ENCODE results near the gene KLHL29. TPM values are rescaled to one million over a fixed set of nuclear protein-coding genes. Genes with fewer than 3 reads are reported as not detected.

KLHL29 gene
- total RNA-seq, 1 experiment from 2014 or later: 12.2 TPM

DNA sequence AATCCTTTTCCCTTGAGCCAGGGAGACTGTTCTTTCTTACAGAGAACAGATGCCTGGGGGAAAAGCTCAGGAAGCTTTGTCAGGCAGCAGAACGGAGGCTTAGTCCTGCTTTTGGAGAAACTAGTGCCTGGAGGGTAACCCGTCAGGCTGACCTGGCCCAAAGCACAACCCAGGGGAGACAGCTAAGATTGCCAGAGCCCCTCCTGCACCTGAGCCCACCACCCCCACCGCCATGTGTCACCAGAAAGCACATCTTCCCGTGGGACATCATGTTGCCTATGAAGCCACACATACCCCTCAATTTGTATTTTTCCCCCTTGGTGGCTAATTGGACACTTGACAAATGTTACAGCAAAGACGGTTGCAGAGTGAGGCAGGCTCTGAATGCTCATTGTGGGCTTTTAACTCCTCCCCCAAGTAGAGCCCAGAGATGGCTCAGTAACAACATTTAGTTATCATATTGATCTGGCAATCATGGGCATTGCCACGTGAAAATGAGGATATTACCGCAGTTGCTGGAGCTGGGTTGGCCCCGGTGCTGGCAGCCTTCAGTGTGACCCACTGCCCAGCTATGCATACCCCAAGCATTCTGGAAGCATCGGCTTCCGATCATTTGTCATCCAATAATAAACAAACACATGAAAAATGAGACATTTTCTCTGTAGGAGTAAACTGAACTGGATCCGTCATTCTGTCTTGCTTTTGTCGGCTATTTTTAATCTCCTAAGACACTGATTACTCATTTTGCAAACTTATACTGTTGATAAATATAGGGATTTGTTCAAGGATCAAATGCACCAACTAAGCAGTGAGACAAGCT is 312.5 kb downstream of the KLHL29 start:
- no peak for DNase-seq (ENCODE audit: low spot score)
- POLR2A ChIA-PET (ENCODE audit: low non-redundant PET): no interaction called here
- peaks cover 5% of the 10 kb centered on the region for H3K36me3 ChIP-seq (ENCODE audit: insufficient read depth, low read length, poor library complexity, severe bottlenecking)

DNA sequence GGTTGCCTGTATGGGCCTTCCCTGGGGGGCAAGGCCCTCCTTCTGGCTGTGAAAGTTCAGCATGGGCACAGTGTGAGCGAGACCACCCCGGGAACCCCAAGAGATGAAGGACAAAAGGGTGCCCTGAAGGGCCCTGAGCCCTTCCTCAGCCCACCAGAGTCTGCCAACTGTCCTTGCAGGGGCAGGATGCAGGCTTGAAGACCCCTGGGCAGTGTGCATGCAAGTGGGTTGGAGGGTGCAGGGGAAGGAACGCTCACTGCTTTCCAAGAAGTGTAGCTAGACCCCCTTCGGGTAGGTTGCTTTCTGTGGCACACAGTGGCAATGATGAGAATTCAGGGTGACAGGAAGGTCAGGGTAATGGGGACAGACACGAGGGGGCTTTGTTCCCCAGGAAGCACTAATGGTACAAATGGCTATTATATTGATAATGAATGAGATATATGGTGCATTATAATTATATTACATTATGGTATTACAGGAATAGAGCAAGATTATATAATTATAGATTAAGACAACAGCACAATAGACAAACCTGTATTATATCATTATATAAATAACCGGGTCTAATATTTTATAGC is 313.2 kb downstream of the KLHL29 start:
- intact Hi-C loops (cut with micrococcal nuclease; ENCODE audit: unreplicated experiment): no loop called here
- POLR2A ChIA-PET (ENCODE audit: low non-redundant PET): interaction anchor here (0.6 kb wide), 1 partner anchor 61 kb away, joined by 4 read pairs; no protein-coding TSS in a partner anchor
- no peak for DNase-seq (ENCODE audit: low spot score)
- peaks cover 5% of the 10 kb centered on the region for H3K36me3 ChIP-seq (ENCODE audit: insufficient read depth, low read length, poor library complexity, severe bottlenecking)
- TF ChIP-seq EZH2 (IDR thresholded peaks at IDR 0.05; ENCODE audit: borderline replicate concordance, low read depth, low read length, poor library complexity, severe bottlenecking) (no peak), CTCF (conservative IDR thresholded peaks at IDR 0.05; ENCODE audit: low read depth, low read length) (no peak)
- H3K9me3 ChIP-seq (ENCODE audit: low read depth, low read length, poor library complexity, severe bottlenecking): peaks cover 6% of the 10 kb centered on the region
- H3K4me1 ChIP-seq (ENCODE audit: insufficient read depth, low read length, poor library complexity, severe bottlenecking): peaks cover 22% of the 10 kb centered on the region
- H3K4me3 ChIP-seq (ENCODE audit: low read depth, low read length, poor library complexity, severe bottlenecking): no peak overlapping the region
- peak overlapping the region; percentile 38 for H3K27ac ChIP-seq (ENCODE audit: low read depth, low read length, poor library complexity, severe bottlenecking)
- H3K27me3 ChIP-seq (replicated peaks; ENCODE audit: insufficient read depth, low read depth, low read length, poor library complexity): no peaks in the 10 kb centered on the region
- CTCF ChIA-PET: no interaction called here
- BruUV-seq (replicated peaks): no TSS peak

More for the DNA sequence above, 312.5 kb downstream of the KLHL29 start:
- Histone ChIP-seq H3K27me3 (replicated peaks; ENCODE audit: insufficient read depth, low read depth, low read length, poor library complexity) (no peaks in the 10 kb centered on the region), H3K4me1 (ENCODE audit: insufficient read depth, low read length, poor library complexity, severe bottlenecking) (peaks cover 22% of the 10 kb centered on the region), H3K27ac (ENCODE audit: low read depth, low read length, poor library complexity, severe bottlenecking) (peak overlapping the region; percentile 58), H3K4me3 (ENCODE audit: low read depth, low read length, poor library complexity, severe bottlenecking) (no peak overlapping the region), H3K9me3 (ENCODE audit: low read depth, low read length, poor library complexity, severe bottlenecking) (peaks cover 6% of the 10 kb centered on the region)
- intact Hi-C loops (cut with micrococcal nuclease; ENCODE audit: unreplicated experiment): no loop called here
- TF ChIP-seq CTCF (conservative IDR thresholded peaks at IDR 0.05; ENCODE audit: low read depth, low read length) (no peak), EZH2 (IDR thresholded peaks at IDR 0.05; ENCODE audit: borderline replicate concordance, low read depth, low read length, poor library complexity, severe bottlenecking) (no peak)
- no TSS peak for BruUV-seq (replicated peaks)
- CTCF ChIA-PET: no interaction called here

- H3K9me3 ChIP-seq (ENCODE audit: low read depth, low read length, poor library complexity, severe bottlenecking): peaks cover 6% of the 10 kb centered on the region
- peak overlapping the region; percentile 47 for H3K27ac ChIP-seq (ENCODE audit: low read depth, low read length, poor library complexity, severe bottlenecking)
- CTCF ChIA-PET: no interaction called here
- peak; percentile 93 for DNase-seq (ENCODE audit: low spot score)
- peaks cover 5% of the 10 kb centered on the region for H3K36me3 ChIP-seq (ENCODE audit: insufficient read depth, low read length, poor library complexity, severe bottlenecking)
- H3K27me3 ChIP-seq (replicated peaks; ENCODE audit: insufficient read depth, low read depth, low read length, poor library complexity): no peaks in the 10 kb centered on the region
- intact Hi-C loops (cut with micrococcal nuclease; ENCODE audit: unreplicated experiment): no loop called here
- BruUV-seq (replicated peaks): no TSS peak
- no peak overlapping the region for H3K4me3 ChIP-seq (ENCODE audit: low read depth, low read length, poor library complexity, severe bottlenecking)
- TF ChIP-seq CTCF (conservative IDR thresholded peaks at IDR 0.05; ENCODE audit: low read depth, low read length): no peak
- TF ChIP-seq EZH2 (IDR thresholded peaks at IDR 0.05; ENCODE audit: borderline replicate concordance, low read depth, low read length, poor library complexity, severe bottlenecking): no peak
- peaks cover 22% of the 10 kb centered on the region for H3K4me1 ChIP-seq (ENCODE audit: insufficient read depth, low read length, poor library complexity, severe bottlenecking)
- POLR2A ChIA-PET (ENCODE audit: low non-redundant PET): interaction anchor here (0.6 kb wide), 1 partner anchor 61 kb away, joined by 4 read pairs; no protein-coding TSS in a partner anchor
Observed at GRCh38 chr2:23698721-23699579, 314.0 kb downstream of the KLHL29 start.
